ENCODE measurements around the gene HM13. TPM values are rescaled to one million over a fixed set of nuclear protein-coding genes. Genes with fewer than 3 reads are reported as not detected.

Gene HM13
- total RNA-seq, 1 experiment from 2014 or later, result 183 TPM

DNA sequence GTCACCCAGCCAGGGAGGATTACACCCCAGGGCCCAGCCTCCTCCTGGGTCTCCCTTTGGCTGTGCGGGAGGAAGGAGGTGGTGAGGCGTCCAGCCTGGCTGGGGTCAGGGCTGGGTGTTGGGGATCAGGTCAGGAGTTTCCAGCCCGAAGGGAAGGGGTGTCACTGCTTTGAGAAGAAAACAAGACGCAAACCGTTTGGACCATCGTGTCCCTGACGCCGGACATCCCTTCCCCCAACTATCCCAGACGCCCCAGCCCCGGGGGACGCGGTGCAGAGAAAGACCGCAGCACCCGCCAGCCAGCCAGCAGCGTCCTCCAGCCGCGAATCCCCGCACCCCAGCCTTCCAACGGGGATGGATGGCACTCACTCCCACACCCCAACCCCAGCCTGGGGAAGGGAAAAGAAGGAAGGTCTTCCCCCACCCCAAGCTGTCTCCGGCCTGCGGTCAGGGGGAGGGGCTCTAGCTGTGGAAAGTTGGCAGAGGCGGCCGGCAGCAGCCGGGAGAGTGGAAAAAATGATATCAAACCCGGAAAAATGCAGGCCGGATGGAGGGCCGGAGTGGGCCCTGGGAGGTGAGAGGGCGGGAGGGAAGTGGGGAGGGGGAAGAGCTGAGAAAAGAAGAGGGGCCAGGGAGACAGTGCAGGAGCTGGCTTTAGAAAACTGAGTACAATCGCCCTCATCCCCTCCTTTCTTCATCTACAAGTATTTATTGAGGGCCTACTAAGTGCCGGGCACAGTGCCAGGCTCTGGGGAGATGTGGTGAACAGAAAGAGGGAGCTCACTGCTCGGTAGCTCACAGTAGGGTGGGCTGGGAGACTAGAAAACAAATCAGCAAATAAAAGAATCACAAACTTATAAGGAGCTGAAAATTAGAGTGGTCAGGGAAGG lies 28.5 kb upstream of the HM13 start (continued):
- TF ChIP-seq, protein P1, sequence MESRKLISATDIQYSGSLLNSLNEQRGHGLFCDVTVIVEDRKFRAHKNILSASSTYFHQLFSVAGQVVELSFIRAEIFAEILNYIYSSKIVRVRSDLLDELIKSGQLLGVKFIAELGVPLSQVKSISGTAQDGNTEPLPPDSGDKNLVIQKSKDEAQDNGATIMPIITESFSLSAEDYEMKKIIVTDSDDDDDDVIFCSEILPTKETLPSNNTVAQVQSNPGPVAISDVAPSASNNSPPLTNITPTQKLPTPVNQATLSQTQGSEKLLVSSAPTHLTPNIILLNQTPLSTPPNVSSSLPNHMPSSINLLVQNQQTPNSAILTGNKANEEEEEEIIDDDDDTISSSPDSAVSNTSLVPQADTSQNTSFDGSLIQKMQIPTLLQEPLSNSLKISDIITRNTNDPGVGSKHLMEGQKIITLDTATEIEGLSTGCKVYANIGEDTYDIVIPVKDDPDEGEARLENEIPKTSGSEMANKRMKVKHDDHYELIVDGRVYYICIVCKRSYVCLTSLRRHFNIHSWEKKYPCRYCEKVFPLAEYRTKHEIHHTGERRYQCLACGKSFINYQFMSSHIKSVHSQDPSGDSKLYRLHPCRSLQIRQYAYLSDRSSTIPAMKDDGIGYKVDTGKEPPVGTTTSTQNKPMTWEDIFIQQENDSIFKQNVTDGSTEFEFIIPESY (IDR thresholded peaks at IDR 0.05; ENCODE audit: extremely low read depth, insufficient replicate concordance, low read length), result no peak
- TF ChIP-seq CEBPB (IDR thresholded peaks at IDR 0.05; ENCODE audit: low read depth) (no peak), SP1 (IDR thresholded peaks at IDR 0.05; ENCODE audit: low read depth) (no peak), TCF7L2 (IDR thresholded peaks at IDR 0.05; ENCODE audit: borderline replicate concordance, extremely low read depth, insufficient read depth, insufficient read length) (no peak)
- TF ChIP-seq, protein P2, sequence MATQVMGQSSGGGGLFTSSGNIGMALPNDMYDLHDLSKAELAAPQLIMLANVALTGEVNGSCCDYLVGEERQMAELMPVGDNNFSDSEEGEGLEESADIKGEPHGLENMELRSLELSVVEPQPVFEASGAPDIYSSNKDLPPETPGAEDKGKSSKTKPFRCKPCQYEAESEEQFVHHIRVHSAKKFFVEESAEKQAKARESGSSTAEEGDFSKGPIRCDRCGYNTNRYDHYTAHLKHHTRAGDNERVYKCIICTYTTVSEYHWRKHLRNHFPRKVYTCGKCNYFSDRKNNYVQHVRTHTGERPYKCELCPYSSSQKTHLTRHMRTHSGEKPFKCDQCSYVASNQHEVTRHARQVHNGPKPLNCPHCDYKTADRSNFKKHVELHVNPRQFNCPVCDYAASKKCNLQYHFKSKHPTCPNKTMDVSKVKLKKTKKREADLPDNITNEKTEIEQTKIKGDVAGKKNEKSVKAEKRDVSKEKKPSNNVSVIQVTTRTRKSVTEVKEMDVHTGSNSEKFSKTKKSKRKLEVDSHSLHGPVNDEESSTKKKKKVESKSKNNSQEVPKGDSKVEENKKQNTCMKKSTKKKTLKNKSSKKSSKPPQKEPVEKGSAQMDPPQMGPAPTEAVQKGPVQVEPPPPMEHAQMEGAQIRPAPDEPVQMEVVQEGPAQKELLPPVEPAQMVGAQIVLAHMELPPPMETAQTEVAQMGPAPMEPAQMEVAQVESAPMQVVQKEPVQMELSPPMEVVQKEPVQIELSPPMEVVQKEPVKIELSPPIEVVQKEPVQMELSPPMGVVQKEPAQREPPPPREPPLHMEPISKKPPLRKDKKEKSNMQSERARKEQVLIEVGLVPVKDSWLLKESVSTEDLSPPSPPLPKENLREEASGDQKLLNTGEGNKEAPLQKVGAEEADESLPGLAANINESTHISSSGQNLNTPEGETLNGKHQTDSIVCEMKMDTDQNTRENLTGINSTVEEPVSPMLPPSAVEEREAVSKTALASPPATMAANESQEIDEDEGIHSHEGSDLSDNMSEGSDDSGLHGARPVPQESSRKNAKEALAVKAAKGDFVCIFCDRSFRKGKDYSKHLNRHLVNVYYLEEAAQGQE (IDR thresholded peaks at IDR 0.05; ENCODE audit: low read depth), result no peak

DNA sequence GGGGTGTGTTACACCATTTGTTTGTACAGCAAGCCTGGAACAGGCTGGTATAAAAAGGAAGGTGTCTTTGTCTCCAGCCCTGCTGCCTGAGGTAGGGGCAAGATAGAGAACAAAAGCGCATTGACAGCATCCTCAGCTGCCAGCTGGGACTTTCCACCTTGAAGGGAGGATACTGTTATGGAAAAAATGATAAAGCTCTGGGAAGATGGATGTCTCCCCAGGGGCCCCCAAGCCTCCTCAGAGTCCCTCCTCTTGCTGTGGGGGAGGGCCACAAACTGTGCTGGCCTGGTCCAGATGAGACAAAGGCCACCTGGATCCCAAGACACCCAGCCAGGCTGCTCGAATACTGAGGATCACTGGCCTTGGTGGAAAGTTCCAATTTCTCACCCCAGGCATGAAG lies 26.1 kb upstream of the HM13 start:
- no peak for DNase-seq (ENCODE audit: low read depth, low spot score)
- ChIA-PET POLR2A (no interaction called here), CTCF (no interaction called here), RAD21 (ENCODE audit: low non-redundant PET in 1 of 2, low total read pairs in 2 of 2, uncharacterized antibody in 2 of 2, unreplicated experiment in 2 of 2) (no interaction called here)
- Histone ChIP-seq H3K27ac (ENCODE audit: low read depth, low read length) (no peak overlapping the region), H3K9me3 (ENCODE audit: control insufficient read depth in 1 of 2, insufficient read depth in 1 of 2, low read depth in 1 of 2, low read length in 2 of 2) (no peaks in the 10 kb centered on the region), H3K4me1 (ENCODE audit: control insufficient read depth in 1 of 2, insufficient read depth in 2 of 2, low read length in 2 of 2) (no peaks in the 10 kb centered on the region), H3K4me2 (ENCODE audit: low read length) (no peak overlapping the region), H3K27me3 (ENCODE audit: insufficient read depth, low read length) (no peaks in the 10 kb centered on the region), H3K4me3 (replicated peaks in 1 of 2; ENCODE audit: low read depth in 1 of 2, low read length in 2 of 2) (no peak overlapping the region), H2AFZ (ENCODE audit: low read depth, low read length, poor library complexity, severe bottlenecking) (no peak overlapping the region), H3K36me3 (ENCODE audit: control insufficient read depth in 1 of 2, insufficient read depth in 2 of 2, low read length in 2 of 2) (no peaks in the 10 kb centered on the region), H3K9me2 (ENCODE audit: insufficient read depth) (no peaks in the 10 kb centered on the region), H3K79me2 (ENCODE audit: insufficient read depth, low read length) (no peaks in the 10 kb centered on the region), H4K20me1 (ENCODE audit: insufficient read depth) (no peaks in the 10 kb centered on the region), H3K9ac (ENCODE audit: low read length) (no peak overlapping the region)
- ATAC-seq, result no peak
- TF ChIP-seq POLR2AphosphoS5 (IDR thresholded peaks at IDR 0.05; ENCODE audit: low read depth, low read length) (no peak), SIN3A (IDR thresholded peaks at IDR 0.05; ENCODE audit: low read depth) (no peak), EZH2phosphoT487 (IDR thresholded peaks at IDR 0.05; ENCODE audit: borderline replicate concordance) (no peak)
- TF ChIP-seq, protein P3, sequence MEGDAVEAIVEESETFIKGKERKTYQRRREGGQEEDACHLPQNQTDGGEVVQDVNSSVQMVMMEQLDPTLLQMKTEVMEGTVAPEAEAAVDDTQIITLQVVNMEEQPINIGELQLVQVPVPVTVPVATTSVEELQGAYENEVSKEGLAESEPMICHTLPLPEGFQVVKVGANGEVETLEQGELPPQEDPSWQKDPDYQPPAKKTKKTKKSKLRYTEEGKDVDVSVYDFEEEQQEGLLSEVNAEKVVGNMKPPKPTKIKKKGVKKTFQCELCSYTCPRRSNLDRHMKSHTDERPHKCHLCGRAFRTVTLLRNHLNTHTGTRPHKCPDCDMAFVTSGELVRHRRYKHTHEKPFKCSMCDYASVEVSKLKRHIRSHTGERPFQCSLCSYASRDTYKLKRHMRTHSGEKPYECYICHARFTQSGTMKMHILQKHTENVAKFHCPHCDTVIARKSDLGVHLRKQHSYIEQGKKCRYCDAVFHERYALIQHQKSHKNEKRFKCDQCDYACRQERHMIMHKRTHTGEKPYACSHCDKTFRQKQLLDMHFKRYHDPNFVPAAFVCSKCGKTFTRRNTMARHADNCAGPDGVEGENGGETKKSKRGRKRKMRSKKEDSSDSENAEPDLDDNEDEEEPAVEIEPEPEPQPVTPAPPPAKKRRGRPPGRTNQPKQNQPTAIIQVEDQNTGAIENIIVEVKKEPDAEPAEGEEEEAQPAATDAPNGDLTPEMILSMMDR (IDR thresholded peaks at IDR 0.05 in 2 of 3, conservative IDR thresholded peaks at IDR 0.05 in 1 of 3; ENCODE audit: borderline replicate concordance in 1 of 3, insufficient read depth in 1 of 3, low read depth in 2 of 3, low read length in 2 of 3), result no peak
- intact Hi-C loops (cut with micrococcal nuclease), result no loop called here
- no TSS peak for BruUV-seq (replicated peaks)

Data from HCT116 (cell line).